ENCODE data around the gene ERAL1.

The ERAL1 gene

GRCh38 chr17:28858801-28859355 lies 4.1 kb downstream of the ERAL1 start:
- peaks cover 11% of the 10 kb centered on the region for H3K4me1 ChIP-seq (ENCODE audit: insufficient read depth, low read length)
- H3K4me3 ChIP-seq (ENCODE audit: low read length) = no peak overlapping the region
- no peaks in the 10 kb centered on the region for H3K27me3 ChIP-seq (ENCODE audit: insufficient read depth, low read length)
- H3K36me3 ChIP-seq (ENCODE audit: insufficient read depth, low read length) = peaks cover 34% of the 10 kb centered on the region
- H3K9me3 ChIP-seq (ENCODE audit: low read length) = no peaks in the 10 kb centered on the region
- no peak overlapping the region for H2AFZ ChIP-seq (ENCODE audit: low read depth, low read length)

GRCh38 chr17:28860363-28860808 lies 5.6 kb downstream of the ERAL1 start:
- H3K36me3 ChIP-seq (ENCODE audit: insufficient read depth, low read length) = peaks cover 34% of the 10 kb centered on the region
- no peaks in the 10 kb centered on the region for H3K9me3 ChIP-seq (ENCODE audit: low read length)
- peaks cover 6% of the 10 kb centered on the region for H3K4me1 ChIP-seq (ENCODE audit: insufficient read depth, low read length)
- no peak overlapping the region for H2AFZ ChIP-seq (ENCODE audit: low read depth, low read length)
- H3K27me3 ChIP-seq (ENCODE audit: insufficient read depth, low read length) = no peaks in the 10 kb centered on the region
- no peak overlapping the region for H3K4me3 ChIP-seq (ENCODE audit: low read length)

- H2AFZ ChIP-seq (ENCODE audit: low read depth, low read length) = no peak overlapping the region
- H3K4me3 ChIP-seq (ENCODE audit: low read length) = no peak overlapping the region
- no peaks in the 10 kb centered on the region for H3K9me3 ChIP-seq (ENCODE audit: low read length)
- H3K27me3 ChIP-seq (ENCODE audit: insufficient read depth, low read length) = no peaks in the 10 kb centered on the region
- no peaks in the 10 kb centered on the region for H3K4me1 ChIP-seq (ENCODE audit: insufficient read depth, low read length)
- H3K36me3 ChIP-seq (ENCODE audit: insufficient read depth, low read length) = peaks cover 29% of the 10 kb centered on the region
Observed at GRCh38 chr17:28861393-28862203, 6.8 kb downstream of the ERAL1 start.

GRCh38 chr17:28862561-28862960 lies 7.7 kb downstream of the ERAL1 start:
- Histone ChIP-seq H3K4me1 (ENCODE audit: insufficient read depth, low read length) (no peaks in the 10 kb centered on the region), H3K4me3 (ENCODE audit: low read length) (no peak overlapping the region), H2AFZ (ENCODE audit: low read depth, low read length) (no peak overlapping the region), H3K27me3 (ENCODE audit: insufficient read depth, low read length) (no peaks in the 10 kb centered on the region), H3K36me3 (ENCODE audit: insufficient read depth, low read length) (peaks cover 29% of the 10 kb centered on the region), H3K9me3 (ENCODE audit: low read length) (no peaks in the 10 kb centered on the region)

GRCh38 chr17:28863953-28864352 lies 9.1 kb downstream of the ERAL1 start:
- no peaks in the 10 kb centered on the region for H3K4me1 ChIP-seq (ENCODE audit: insufficient read depth, low read length)
- H3K27me3 ChIP-seq (ENCODE audit: insufficient read depth, low read length) = no peaks in the 10 kb centered on the region
- H3K36me3 ChIP-seq (ENCODE audit: insufficient read depth, low read length) = peaks cover 15% of the 10 kb centered on the region
- no peak overlapping the region for H2AFZ ChIP-seq (ENCODE audit: low read depth, low read length)
- no peak overlapping the region for H3K4me3 ChIP-seq (ENCODE audit: low read length)
- no peaks in the 10 kb centered on the region for H3K9me3 ChIP-seq (ENCODE audit: low read length)

- H3K27me3 ChIP-seq (ENCODE audit: insufficient read depth, low read length) = no peaks in the 10 kb centered on the region
- H3K9me3 ChIP-seq (ENCODE audit: low read length) = no peaks in the 10 kb centered on the region
- H3K4me3 ChIP-seq (ENCODE audit: low read length) = no peak overlapping the region
- H3K36me3 ChIP-seq (ENCODE audit: insufficient read depth, low read length) = peaks cover 12% of the 10 kb centered on the region
- no peak overlapping the region for H2AFZ ChIP-seq (ENCODE audit: low read depth, low read length)
- H3K4me1 ChIP-seq (ENCODE audit: insufficient read depth, low read length) = no peaks in the 10 kb centered on the region
Observed at GRCh38 chr17:28864991-28865849, 10.4 kb downstream of the ERAL1 start.

GRCh38 chr17:28865946-28866752 lies 11.3 kb downstream of the ERAL1 start:
- Histone ChIP-seq H3K36me3 (ENCODE audit: insufficient read depth, low read length) (peaks cover 5% of the 10 kb centered on the region), H2AFZ (ENCODE audit: low read depth, low read length) (no peak overlapping the region), H3K27me3 (ENCODE audit: insufficient read depth, low read length) (no peaks in the 10 kb centered on the region), H3K4me1 (ENCODE audit: insufficient read depth, low read length) (no peaks in the 10 kb centered on the region), H3K9me3 (ENCODE audit: low read length) (no peaks in the 10 kb centered on the region), H3K4me3 (ENCODE audit: low read length) (no peak overlapping the region)

GRCh38 chr17:28867276-28867675 lies 12.5 kb downstream of the ERAL1 start:
- no peaks in the 10 kb centered on the region for H3K27me3 ChIP-seq (ENCODE audit: insufficient read depth, low read length)
- no peaks in the 10 kb centered on the region for H3K9me3 ChIP-seq (ENCODE audit: low read length)
- no peak overlapping the region for H2AFZ ChIP-seq (ENCODE audit: low read depth, low read length)
- no peaks in the 10 kb centered on the region for H3K4me1 ChIP-seq (ENCODE audit: insufficient read depth, low read length)
- no peaks in the 10 kb centered on the region for H3K36me3 ChIP-seq (ENCODE audit: insufficient read depth, low read length)
- no peak overlapping the region for H3K4me3 ChIP-seq (ENCODE audit: low read length)

- Histone ChIP-seq H3K36me3 (ENCODE audit: insufficient read depth, low read length) (no peaks in the 10 kb centered on the region), H3K27me3 (ENCODE audit: insufficient read depth, low read length) (no peaks in the 10 kb centered on the region), H3K4me1 (ENCODE audit: insufficient read depth, low read length) (no peaks in the 10 kb centered on the region), H2AFZ (ENCODE audit: low read depth, low read length) (no peak overlapping the region), H3K9me3 (ENCODE audit: low read length) (no peaks in the 10 kb centered on the region), H3K4me3 (ENCODE audit: low read length) (no peak overlapping the region)
Observed at GRCh38 chr17:28871056-28871579, 16.3 kb downstream of the ERAL1 start.

- Histone ChIP-seq H3K36me3 (ENCODE audit: insufficient read depth, low read length) (peaks cover 8% of the 10 kb centered on the region), H3K27me3 (ENCODE audit: insufficient read depth, low read length) (no peaks in the 10 kb centered on the region), H3K4me3 (ENCODE audit: low read length) (no peak overlapping the region), H2AFZ (ENCODE audit: low read depth, low read length) (no peak overlapping the region), H3K9me3 (ENCODE audit: low read length) (peaks cover 5% of the 10 kb centered on the region), H3K4me1 (ENCODE audit: insufficient read depth, low read length) (no peaks in the 10 kb centered on the region)
Observed at GRCh38 chr17:28873839-28874238, 19.0 kb downstream of the ERAL1 start.

GRCh38 chr17:28874750-28875149 lies 19.9 kb downstream of the ERAL1 start:
- H3K4me3 ChIP-seq (ENCODE audit: low read length) = no peak overlapping the region
- H2AFZ ChIP-seq (ENCODE audit: low read depth, low read length) = no peak overlapping the region
- H3K27me3 ChIP-seq (ENCODE audit: insufficient read depth, low read length) = no peaks in the 10 kb centered on the region
- peaks cover 5% of the 10 kb centered on the region for H3K9me3 ChIP-seq (ENCODE audit: low read length)
- no peaks in the 10 kb centered on the region for H3K4me1 ChIP-seq (ENCODE audit: insufficient read depth, low read length)
- H3K36me3 ChIP-seq (ENCODE audit: insufficient read depth, low read length) = peaks cover 17% of the 10 kb centered on the region

- H3K4me1 ChIP-seq (ENCODE audit: insufficient read depth, low read length) = no peaks in the 10 kb centered on the region
- H3K36me3 ChIP-seq (ENCODE audit: insufficient read depth, low read length) = peaks cover 30% of the 10 kb centered on the region
- no peaks in the 10 kb centered on the region for H3K27me3 ChIP-seq (ENCODE audit: insufficient read depth, low read length)
- H2AFZ ChIP-seq (ENCODE audit: low read depth, low read length) = no peak overlapping the region
- H3K4me3 ChIP-seq (ENCODE audit: low read length) = no peak overlapping the region
- peaks cover 5% of the 10 kb centered on the region for H3K9me3 ChIP-seq (ENCODE audit: low read length)
Observed at GRCh38 chr17:28875848-28876550, 21.2 kb downstream of the ERAL1 start.

Data from neuron (in vitro differentiated cells).